Fibroblast of lung (primary cell): ENCODE measurements around the gene C16orf82.

Source experiments
- CTCF ChIP-seq, 2 donors: IDR thresholded peaks in 1 of 2; conservative IDR thresholded peaks in 1 of 2; 1 replicate in 1 of 2; 2 replicates in 1 of 2; pipeline ENCODE4 v1.5.1; 2011 to 2012; ENCODE audit warnings: low read length in 2 of 2, control low read depth in 1 of 2, inconsistent platforms in 1 of 2, low read depth in 1 of 2, mild to moderate bottlenecking in 1 of 2
- EZH2 ChIP-seq: IDR thresholded peaks from 2 replicates; pipeline ENCODE4 v1.5.1; 2012; ENCODE audit warnings: low read length, control low read depth, mild to moderate bottlenecking; ENCODE audit errors: missing control alignments

GRCh38 chr16:27110524-27110896 is 43.8 kb downstream of the C16orf82 start:
- no peak for TF ChIP-seq CTCF (conservative IDR thresholded peaks at IDR 0.05 in 1 of 2, IDR thresholded peaks at IDR 0.05 in 1 of 2; ENCODE audit: low read depth in 1 of 2, low read length in 2 of 2)
- TF ChIP-seq EZH2: no peak
